GM23338 (cell line): ENCODE results near the gene SHB. TPM values are rescaled to one million over a fixed set of nuclear protein-coding genes. Genes with fewer than 3 reads are reported as not detected.

Source experiments
- ATAC-seq: fragments of 200-7000 bp; cut with Tn5 transposase; 3 replicates; pipeline ENCODE4 v1.9.1; 2020
- DNase-seq: peaks from one replicate; pipeline ENCODE4 v3.0.0-alpha.2; 2015; ENCODE audit warnings: low spot score
- H2AFZ ChIP-seq: fragments of 200-600 bp; sonication (generic); 2 replicates; pipeline ENCODE4 v1.8.0; 2016; ENCODE audit warnings: antibody characterized with exemption, mild to moderate bottlenecking, moderate library complexity
- H3F3A ChIP-seq: fragments of 200-600 bp; sonication (generic); replicated peaks from 2 replicates; pipeline ENCODE4 v1.8.0; 2017; ENCODE audit warnings: antibody characterized with exemption, mixed run types, low read depth
- H3K27ac ChIP-seq: fragments of 200-600 bp; sonication (generic); 2 replicates; pipeline ENCODE4 v1.6.1; 2016; ENCODE audit warnings: low read depth
- H3K27me3 ChIP-seq: fragments of 200-600 bp; sonication (generic); 2 replicates; pipeline ENCODE4 v1.8.0; 2016; ENCODE audit warnings: mild to moderate bottlenecking, mixed run types, moderate library complexity; ENCODE audit not compliant: insufficient read depth
- H3K36me3 ChIP-seq: fragments of 200-600 bp; sonication (generic); 2 replicates; pipeline ENCODE4 v1.8.0; 2016; ENCODE audit warnings: mild to moderate bottlenecking; ENCODE audit not compliant: insufficient read depth
- H3K4me1 ChIP-seq: fragments of 200-600 bp; sonication (generic); 2 replicates; pipeline ENCODE4 v1.8.0; 2016; ENCODE audit warnings: mild to moderate bottlenecking, moderate library complexity; ENCODE audit not compliant: insufficient read depth
- H3K4me2 ChIP-seq: fragments of 200-600 bp; sonication (generic); 2 replicates; pipeline ENCODE4 v1.7.1; 2017; ENCODE audit warnings: mixed run types
- H3K4me3 ChIP-seq: fragments of 200-600 bp; sonication (generic); 2 replicates; pipeline ENCODE4 v1.6.1; 2016; ENCODE audit warnings: mixed run types
- H3K79me2 ChIP-seq: fragments of 200-600 bp; sonication (generic); replicated peaks from 2 replicates; pipeline ENCODE4 v1.8.0; 2017; ENCODE audit warnings: mild to moderate bottlenecking; ENCODE audit not compliant: insufficient read depth
- H3K9me2 ChIP-seq: fragments of 200-600 bp; sonication (generic); 2 replicates; pipeline ENCODE4 v1.8.0; 2017; ENCODE audit not compliant: insufficient read depth
- H4K20me1 ChIP-seq: fragments of 200-600 bp; sonication (generic); replicated peaks from 2 replicates; pipeline ENCODE4 v1.8.0; 2017; ENCODE audit warnings: mild to moderate bottlenecking; ENCODE audit not compliant: insufficient read depth
- H3K27ac Mint-ChIP-seq: 2 replicates; pipeline ENCODE4 v1.8.0; 2020; ENCODE audit warnings: inconsistent platforms, mild to moderate bottlenecking, moderate library complexity, mixed read lengths
- H3K27me3 Mint-ChIP-seq: 3 replicates; pipeline ENCODE4 v1.8.0; 2022; ENCODE audit warnings: low read depth, mild to moderate bottlenecking, moderate library complexity, mixed read lengths, inconsistent platforms; ENCODE audit not compliant: insufficient read depth, poor library complexity
- H3K36me3 Mint-ChIP-seq: 3 replicates; pipeline ENCODE4 v1.8.0; 2021; ENCODE audit warnings: low read depth, mild to moderate bottlenecking, inconsistent platforms, moderate library complexity, mixed read lengths
- H3K4me1 Mint-ChIP-seq: 3 replicates; pipeline ENCODE4 v1.8.0; 2020; ENCODE audit warnings: mild to moderate bottlenecking, inconsistent platforms, mixed read lengths
- H3K4me3 Mint-ChIP-seq: 3 replicates; pipeline ENCODE4 v1.8.0; 2021; ENCODE audit warnings: moderate library complexity, mild to moderate bottlenecking, inconsistent platforms, mixed read lengths
- H3K9me3 Mint-ChIP-seq: 3 replicates; pipeline ENCODE4 v1.8.0; 2020; ENCODE audit warnings: moderate library complexity, mild to moderate bottlenecking, inconsistent platforms, mixed read lengths
- CREB1 ChIP-seq: fragments of 250-450 bp; sonication (Bioruptor Pico); IDR thresholded peaks from 2 replicates; pipeline ENCODE4 v1.5.0; 2020; ENCODE audit warnings: low read depth, mild to moderate bottlenecking, moderate library complexity
- EZH2 ChIP-seq: fragments of 200-600 bp; sonication (generic); IDR thresholded peaks from one replicate; pipeline ENCODE4 v1.8.0; 2017; ENCODE audit warnings: antibody characterized with exemption, mild to moderate bottlenecking, low read depth; ENCODE audit not compliant: unreplicated experiment
- EZH2phosphoT487 ChIP-seq: fragments of 200-600 bp; sonication (generic); IDR thresholded peaks from one replicate; pipeline ENCODE4 v1.8.1; 2018; ENCODE audit warnings: antibody characterized with exemption; ENCODE audit not compliant: unreplicated experiment
- JUNB ChIP-seq: IDR thresholded peaks from one replicate; pipeline ENCODE4 v1.6.1; 2016; ENCODE audit warnings: antibody characterized with exemption; ENCODE audit not compliant: unreplicated experiment
- NANOG ChIP-seq: IDR thresholded peaks from 2 replicates; pipeline ENCODE4 v1.6.1; 2016; ENCODE audit warnings: antibody characterized with exemption, borderline replicate concordance
- POLR2AphosphoS5 ChIP-seq: IDR thresholded peaks from 2 replicates; pipeline ENCODE4 v1.6.1; 2016; ENCODE audit warnings: antibody characterized with exemption, low read depth
- STAT1 ChIP-seq: IDR thresholded peaks from one replicate; pipeline ENCODE4 v1.6.1; 2016; ENCODE audit warnings: antibody characterized with exemption; ENCODE audit not compliant: unreplicated experiment
- ZNF114 ChIP-seq: fragments of 250-450 bp; sonication (Bioruptor Pico); IDR thresholded peaks from 2 replicates; pipeline ENCODE4 v1.5.0; 2020; ENCODE audit warnings: mild to moderate bottlenecking, moderate library complexity
- ZNF331 ChIP-seq: fragments of 250-450 bp; sonication (Bioruptor Pico); IDR thresholded peaks from 2 replicates; pipeline ENCODE4 v1.5.0; 2020; ENCODE audit warnings: low read depth, mild to moderate bottlenecking, moderate library complexity
- polyA plus RNA-seq: library from polyadenylated mRNA; unstranded; fragments of >200 nt; fragmentation: Nextera tagmentation; extraction: Ambion mirVana; gene quantifications from 2 replicates; pipeline ENCODE4 v1.2.1, GENCODE V29; 2016
- total RNA-seq: library from RNA; depleted of rRNA; stranded (reverse); fragments of >200 nt; shearing (Covaris generic); gene quantifications from 2 replicates; pipeline ENCODE4 v1.2.3, GENCODE V29; 2014
- TF ChIP-seq, protein P1 (sequence below), 2 experiments: fragments of 200-600 bp in 1 of 2; sonication (generic) in 1 of 2; conservative IDR thresholded peaks; 2 replicates each; pipeline versions ENCODE4 v1.5.1 to v1.6.1; 2016 to 2017; ENCODE audit warnings: antibody characterized with exemption in 2 of 2, low read depth in 2 of 2, mild to moderate bottlenecking in 2 of 2, moderate library complexity in 1 of 2
- TF ChIP-seq, protein P2 (sequence below): fragments of 250-450 bp; sonication (Bioruptor Pico); IDR thresholded peaks from 2 replicates; pipeline ENCODE4 v1.5.0; 2020; ENCODE audit warnings: mild to moderate bottlenecking, moderate library complexity
- TF ChIP-seq, protein P3 (sequence below): IDR thresholded peaks from one replicate; pipeline ENCODE4 v1.6.1; 2018; ENCODE audit warnings: antibody characterized with exemption; ENCODE audit not compliant: unreplicated experiment

SHB gene
- total and polyA plus RNA-seq, 2 experiments from 2014 or later, result 1.5 to 14.0 TPM

GRCh38 chr9:37947471-37947870, 121.6 kb downstream of the SHB start:
- peaks cover 18% of the 10 kb centered on the region for H3K36me3 Mint-ChIP-seq
- H3K79me2 ChIP-seq, result no peaks in the 10 kb centered on the region

More at GRCh38 chr9:37947471-37947870, 121.6 kb downstream of the SHB start:
- H4K20me1 ChIP-seq, result no peaks in the 10 kb centered on the region
- 0 out of 2 replicates have a peak, but pooled peaks cover 3% of the 10 kb centered on the region for H3K9me2 ChIP-seq
- H3K4me2 ChIP-seq, result no peak overlapping the region
- no peaks in the 10 kb centered on the region; the same call in 1 of the 2 replicates for H3K36me3 ChIP-seq
- Mint-ChIP-seq H3K4me3 (no peak overlapping the region), H3K27ac (0 out of 2 replicates have a peak overlapping the region, but pooled peaks have one; percentile 10), H3K9me3 (no peaks in the 10 kb centered on the region; the same call in 2 of the 3 replicates), H3K27me3 (peaks cover 3% of the 10 kb centered on the region), H3K4me1 (peaks cover 23% of the 10 kb centered on the region)
- H3K4me1 ChIP-seq, result peaks cover 16% of the 10 kb centered on the region
- H2AFZ ChIP-seq, result no peak overlapping the region
- H3F3A ChIP-seq, result no peaks in the 10 kb centered on the region
- DNase-seq (no peak), ATAC-seq (no peak)
- no peaks in the 10 kb centered on the region for H3K27me3 ChIP-seq
- TF ChIP-seq, protein P1, sequence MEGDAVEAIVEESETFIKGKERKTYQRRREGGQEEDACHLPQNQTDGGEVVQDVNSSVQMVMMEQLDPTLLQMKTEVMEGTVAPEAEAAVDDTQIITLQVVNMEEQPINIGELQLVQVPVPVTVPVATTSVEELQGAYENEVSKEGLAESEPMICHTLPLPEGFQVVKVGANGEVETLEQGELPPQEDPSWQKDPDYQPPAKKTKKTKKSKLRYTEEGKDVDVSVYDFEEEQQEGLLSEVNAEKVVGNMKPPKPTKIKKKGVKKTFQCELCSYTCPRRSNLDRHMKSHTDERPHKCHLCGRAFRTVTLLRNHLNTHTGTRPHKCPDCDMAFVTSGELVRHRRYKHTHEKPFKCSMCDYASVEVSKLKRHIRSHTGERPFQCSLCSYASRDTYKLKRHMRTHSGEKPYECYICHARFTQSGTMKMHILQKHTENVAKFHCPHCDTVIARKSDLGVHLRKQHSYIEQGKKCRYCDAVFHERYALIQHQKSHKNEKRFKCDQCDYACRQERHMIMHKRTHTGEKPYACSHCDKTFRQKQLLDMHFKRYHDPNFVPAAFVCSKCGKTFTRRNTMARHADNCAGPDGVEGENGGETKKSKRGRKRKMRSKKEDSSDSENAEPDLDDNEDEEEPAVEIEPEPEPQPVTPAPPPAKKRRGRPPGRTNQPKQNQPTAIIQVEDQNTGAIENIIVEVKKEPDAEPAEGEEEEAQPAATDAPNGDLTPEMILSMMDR (conservative IDR thresholded peaks at IDR 0.05; ENCODE audit: low read depth in 2 of 2), result no peak
- TF ChIP-seq EZH2 (no peak), ZNF114 (CRISPR knock-in tag) (no peak), JUNB (no peak), ZNF331 (CRISPR knock-in tag) (no peak), NANOG (no peak), STAT1 (no peak), POLR2AphosphoS5 (no peak), CREB1 (CRISPR knock-in tag) (no peak), EZH2phosphoT487 (no peak)
- TF ChIP-seq, protein P2, sequence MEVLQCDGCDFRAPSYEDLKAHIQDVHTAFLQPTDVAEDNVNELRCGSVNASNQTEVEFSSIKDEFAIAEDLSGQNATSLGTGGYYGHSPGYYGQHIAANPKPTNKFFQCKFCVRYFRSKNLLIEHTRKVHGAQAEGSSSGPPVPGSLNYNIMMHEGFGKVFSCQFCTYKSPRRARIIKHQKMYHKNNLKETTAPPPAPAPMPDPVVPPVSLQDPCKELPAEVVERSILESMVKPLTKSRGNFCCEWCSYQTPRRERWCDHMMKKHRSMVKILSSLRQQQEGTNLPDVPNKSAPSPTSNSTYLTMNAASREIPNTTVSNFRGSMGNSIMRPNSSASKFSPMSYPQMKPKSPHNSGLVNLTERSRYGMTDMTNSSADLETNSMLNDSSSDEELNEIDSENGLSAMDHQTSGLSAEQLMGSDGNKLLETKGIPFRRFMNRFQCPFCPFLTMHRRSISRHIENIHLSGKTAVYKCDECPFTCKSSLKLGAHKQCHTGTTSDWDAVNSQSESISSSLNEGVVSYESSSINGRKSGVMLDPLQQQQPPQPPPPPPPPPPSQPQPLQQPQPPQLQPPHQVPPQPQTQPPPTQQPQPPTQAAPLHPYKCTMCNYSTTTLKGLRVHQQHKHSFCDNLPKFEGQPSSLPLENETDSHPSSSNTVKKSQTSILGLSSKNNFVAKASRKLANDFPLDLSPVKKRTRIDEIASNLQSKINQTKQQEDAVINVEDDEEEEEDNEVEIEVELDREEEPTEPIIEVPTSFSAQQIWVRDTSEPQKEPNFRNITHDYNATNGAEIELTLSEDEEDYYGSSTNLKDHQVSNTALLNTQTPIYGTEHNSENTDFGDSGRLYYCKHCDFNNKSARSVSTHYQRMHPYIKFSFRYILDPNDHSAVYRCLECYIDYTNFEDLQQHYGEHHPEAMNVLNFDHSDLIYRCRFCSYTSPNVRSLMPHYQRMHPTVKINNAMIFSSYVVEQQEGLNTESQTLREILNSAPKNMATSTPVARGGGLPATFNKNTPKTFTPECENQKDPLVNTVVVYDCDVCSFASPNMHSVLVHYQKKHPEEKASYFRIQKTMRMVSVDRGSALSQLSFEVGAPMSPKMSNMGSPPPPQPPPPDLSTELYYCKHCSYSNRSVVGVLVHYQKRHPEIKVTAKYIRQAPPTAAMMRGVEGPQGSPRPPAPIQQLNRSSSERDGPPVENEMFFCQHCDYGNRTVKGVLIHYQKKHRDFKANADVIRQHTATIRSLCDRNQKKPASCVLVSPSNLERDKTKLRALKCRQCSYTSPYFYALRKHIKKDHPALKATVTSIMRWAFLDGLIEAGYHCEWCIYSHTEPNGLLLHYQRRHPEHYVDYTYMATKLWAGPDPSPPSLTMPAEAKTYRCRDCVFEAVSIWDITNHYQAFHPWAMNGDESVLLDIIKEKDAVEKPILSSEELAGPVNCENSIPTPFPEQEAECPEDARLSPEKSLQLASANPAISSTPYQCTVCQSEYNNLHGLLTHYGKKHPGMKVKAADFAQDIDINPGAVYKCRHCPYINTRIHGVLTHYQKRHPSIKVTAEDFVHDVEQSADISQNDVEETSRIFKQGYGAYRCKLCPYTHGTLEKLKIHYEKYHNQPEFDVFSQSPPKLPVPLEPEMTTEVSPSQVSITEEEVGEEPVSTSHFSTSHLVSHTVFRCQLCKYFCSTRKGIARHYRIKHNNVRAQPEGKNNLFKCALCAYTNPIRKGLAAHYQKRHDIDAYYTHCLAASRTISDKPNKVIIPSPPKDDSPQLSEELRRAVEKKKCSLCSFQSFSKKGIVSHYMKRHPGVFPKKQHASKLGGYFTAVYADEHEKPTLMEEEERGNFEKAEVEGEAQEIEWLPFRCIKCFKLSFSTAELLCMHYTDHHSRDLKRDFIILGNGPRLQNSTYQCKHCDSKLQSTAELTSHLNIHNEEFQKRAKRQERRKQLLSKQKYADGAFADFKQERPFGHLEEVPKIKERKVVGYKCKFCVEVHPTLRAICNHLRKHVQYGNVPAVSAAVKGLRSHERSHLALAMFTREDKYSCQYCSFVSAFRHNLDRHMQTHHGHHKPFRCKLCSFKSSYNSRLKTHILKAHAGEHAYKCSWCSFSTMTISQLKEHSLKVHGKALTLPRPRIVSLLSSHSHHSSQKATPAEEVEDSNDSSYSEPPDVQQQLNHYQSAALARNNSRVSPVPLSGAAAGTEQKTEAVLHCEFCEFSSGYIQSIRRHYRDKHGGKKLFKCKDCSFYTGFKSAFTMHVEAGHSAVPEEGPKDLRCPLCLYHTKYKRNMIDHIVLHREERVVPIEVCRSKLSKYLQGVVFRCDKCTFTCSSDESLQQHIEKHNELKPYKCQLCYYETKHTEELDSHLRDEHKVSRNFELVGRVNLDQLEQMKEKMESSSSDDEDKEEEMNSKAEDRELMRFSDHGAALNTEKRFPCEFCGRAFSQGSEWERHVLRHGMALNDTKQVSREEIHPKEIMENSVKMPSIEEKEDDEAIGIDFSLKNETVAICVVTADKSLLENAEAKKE (CRISPR knock-in tag), result no peak
- TF ChIP-seq, protein P3, sequence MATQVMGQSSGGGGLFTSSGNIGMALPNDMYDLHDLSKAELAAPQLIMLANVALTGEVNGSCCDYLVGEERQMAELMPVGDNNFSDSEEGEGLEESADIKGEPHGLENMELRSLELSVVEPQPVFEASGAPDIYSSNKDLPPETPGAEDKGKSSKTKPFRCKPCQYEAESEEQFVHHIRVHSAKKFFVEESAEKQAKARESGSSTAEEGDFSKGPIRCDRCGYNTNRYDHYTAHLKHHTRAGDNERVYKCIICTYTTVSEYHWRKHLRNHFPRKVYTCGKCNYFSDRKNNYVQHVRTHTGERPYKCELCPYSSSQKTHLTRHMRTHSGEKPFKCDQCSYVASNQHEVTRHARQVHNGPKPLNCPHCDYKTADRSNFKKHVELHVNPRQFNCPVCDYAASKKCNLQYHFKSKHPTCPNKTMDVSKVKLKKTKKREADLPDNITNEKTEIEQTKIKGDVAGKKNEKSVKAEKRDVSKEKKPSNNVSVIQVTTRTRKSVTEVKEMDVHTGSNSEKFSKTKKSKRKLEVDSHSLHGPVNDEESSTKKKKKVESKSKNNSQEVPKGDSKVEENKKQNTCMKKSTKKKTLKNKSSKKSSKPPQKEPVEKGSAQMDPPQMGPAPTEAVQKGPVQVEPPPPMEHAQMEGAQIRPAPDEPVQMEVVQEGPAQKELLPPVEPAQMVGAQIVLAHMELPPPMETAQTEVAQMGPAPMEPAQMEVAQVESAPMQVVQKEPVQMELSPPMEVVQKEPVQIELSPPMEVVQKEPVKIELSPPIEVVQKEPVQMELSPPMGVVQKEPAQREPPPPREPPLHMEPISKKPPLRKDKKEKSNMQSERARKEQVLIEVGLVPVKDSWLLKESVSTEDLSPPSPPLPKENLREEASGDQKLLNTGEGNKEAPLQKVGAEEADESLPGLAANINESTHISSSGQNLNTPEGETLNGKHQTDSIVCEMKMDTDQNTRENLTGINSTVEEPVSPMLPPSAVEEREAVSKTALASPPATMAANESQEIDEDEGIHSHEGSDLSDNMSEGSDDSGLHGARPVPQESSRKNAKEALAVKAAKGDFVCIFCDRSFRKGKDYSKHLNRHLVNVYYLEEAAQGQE, result no peak
- no peak overlapping the region for H3K27ac ChIP-seq
- no peak overlapping the region for H3K4me3 ChIP-seq
